G401.6 (cell line): ENCODE data around the gene ZDHHC9.

Experiments
- FAIRE-seq: peaks from 2 replicates; lab custom pipeline; 2012; peaks lifted over from hg19 to GRCh38; lab: Jason Lieb, UNC

Gene ZDHHC9

GRCh38 chrX:129818123-129818522, 25.6 kb downstream of the ZDHHC9 start:
- FAIRE-seq: no peak

DNA sequence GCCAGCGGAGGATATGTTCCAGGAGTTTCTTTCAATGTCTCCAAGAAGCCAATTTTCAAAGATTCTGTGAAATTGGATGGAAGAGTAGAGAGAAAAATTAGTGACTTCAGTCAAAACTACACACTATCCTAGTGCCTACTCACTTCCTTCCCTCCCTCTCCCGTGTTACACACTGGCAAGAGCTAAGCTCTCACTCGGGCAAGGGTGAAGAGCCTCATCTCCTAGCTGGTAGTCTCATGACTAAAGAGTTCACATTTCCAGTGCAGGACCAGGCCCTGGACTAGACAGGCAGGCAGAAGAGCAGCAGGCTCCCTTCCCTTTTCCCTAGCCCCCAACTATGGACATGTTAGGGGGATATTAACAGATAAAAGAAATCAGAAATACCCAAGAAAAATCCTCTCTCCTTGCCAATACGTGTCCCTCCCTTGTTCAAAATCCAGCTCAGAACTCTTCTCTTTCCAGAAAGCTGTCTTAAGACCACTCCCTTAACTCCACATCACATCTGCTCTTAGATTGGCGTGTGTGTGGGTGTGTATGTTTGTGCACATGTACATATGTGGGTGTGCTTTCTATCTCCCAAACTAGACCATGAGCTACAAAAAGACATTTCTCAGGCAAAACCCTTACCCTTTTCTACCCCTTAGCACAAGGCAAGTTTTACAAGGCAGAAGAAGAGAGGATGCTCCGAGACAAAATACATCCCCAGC, 29.9 kb downstream of the ZDHHC9 start:
- no peak for FAIRE-seq

DNA sequence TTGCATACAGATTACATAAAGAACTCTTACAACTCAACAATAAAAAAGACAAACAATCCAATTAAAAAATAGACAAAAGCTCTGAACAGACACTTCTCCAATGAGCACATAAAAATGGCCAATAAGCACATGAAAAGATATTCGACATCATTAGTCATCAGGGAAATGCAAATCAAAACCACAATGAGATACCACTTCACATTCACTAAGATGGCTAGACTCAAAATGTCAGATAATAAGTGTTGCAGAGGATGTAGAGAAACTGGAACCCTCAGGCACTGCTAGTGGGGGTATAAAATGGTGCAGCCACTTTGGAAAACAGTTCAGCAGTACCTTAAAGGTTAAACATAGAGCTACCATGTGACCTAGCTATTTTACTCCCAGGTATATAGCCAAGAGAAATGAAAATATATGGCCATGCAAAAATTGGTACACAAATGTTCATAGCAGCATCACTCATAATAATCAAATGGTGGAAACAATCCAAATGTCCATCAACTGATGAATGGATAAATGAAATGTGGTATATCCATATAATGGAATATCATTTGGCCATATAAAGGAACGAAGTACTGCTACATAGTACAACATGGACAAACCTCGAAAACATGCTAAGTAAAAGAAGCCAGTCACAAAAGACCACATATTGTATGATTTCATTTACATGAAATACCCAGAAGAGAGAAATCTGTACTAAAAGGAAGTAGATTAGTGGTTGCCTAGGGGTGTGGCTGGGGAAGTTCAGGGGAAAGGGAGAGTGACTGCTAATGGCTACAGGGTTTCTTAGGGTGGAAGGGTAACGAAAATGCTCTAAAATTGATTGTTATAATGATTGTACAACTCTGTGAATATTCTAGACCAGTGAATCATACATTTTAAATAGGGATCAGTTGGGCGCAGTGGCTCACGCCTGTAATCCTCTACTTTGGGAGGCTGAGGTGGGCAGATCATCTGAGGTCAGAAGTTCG, 34.6 kb downstream of the ZDHHC9 start:
- FAIRE-seq: no peak

- FAIRE-seq: no peak
Observed at GRCh38 chrX:129808158-129808828, 35.4 kb downstream of the ZDHHC9 start.

DNA sequence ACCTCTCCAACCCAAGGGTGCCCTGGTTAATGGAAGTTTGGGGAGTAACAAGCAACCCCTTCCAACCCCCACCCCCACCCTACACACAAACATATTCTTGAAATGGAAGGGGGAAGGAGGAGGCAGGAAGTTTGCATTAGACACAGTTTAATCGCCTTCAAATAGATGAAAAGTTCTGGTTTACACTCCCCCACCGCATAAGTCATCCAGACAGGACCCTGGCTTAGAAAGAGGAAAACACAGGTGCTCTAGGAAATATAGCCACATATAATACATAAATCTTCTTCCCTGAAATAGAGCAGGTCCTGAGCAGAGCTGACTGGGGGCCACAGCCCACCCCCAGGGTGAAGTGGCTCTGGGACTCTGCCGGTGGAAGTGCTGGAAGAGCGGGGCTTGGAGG, 38.9 kb downstream of the ZDHHC9 start:
- FAIRE-seq: no peak

DNA sequence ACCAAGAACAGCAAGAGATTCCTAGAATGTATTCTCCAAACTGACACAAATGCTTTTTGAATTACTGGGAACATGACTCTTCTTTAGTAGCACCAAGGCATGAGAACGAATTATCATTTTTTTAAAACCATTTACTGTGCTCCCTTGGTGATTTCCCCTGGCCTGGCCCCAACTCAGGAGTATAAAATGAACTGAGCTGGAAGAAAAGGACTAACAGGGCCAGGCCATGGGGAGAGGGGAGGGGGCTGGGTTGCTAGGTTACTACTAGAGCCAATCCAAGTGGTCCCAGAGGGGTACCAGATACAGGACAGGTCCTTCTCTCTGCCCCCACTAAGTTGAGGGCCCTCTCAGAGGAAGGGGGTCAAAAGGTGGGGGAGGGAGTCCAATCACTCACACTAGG, 40.8 kb downstream of the ZDHHC9 start:
- no peak for FAIRE-seq

DNA sequence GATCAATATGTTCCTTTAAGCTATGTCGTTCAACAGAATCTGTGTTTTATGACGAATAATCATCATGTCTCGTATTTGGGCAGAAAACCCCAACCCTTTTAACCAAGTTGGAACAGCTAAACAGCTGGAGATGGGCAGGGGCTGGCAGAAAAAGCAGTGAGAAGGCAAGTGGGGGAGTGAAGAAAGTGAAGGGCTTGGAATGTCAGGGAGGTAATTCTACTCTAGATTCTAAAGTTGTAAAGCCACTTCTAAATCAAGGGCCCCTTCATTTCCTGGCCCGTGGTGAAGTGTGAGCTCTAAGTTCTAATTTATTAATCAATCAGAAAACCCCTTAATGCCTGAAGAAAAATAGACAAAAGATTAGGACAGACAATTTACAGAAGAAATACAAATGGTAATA, 43.5 kb downstream of the ZDHHC9 start:
- no peak for FAIRE-seq

GRCh38 chrX:129798888-129799287, 44.8 kb downstream of the ZDHHC9 start:
- FAIRE-seq: no peak

- FAIRE-seq: no peak
Observed at GRCh38 chrX:129798456-129798855, 45.2 kb downstream of the ZDHHC9 start.

GRCh38 chrX:129797251-129797906, 46.3 kb downstream of the ZDHHC9 start:
- no peak for FAIRE-seq

GRCh38 chrX:129795584-129795983, 48.1 kb downstream of the ZDHHC9 start:
- no peak for FAIRE-seq

GRCh38 chrX:129793604-129794191, 50.0 kb downstream of the ZDHHC9 start:
- FAIRE-seq: no peak

GRCh38 chrX:129792586-129793291, 50.9 kb downstream of the ZDHHC9 start:
- no peak for FAIRE-seq

- FAIRE-seq: no peak
Observed at GRCh38 chrX:129791961-129792570, 51.6 kb downstream of the ZDHHC9 start.

GRCh38 chrX:129791336-129791735, 52.4 kb downstream of the ZDHHC9 start:
- FAIRE-seq: no peak

DNA sequence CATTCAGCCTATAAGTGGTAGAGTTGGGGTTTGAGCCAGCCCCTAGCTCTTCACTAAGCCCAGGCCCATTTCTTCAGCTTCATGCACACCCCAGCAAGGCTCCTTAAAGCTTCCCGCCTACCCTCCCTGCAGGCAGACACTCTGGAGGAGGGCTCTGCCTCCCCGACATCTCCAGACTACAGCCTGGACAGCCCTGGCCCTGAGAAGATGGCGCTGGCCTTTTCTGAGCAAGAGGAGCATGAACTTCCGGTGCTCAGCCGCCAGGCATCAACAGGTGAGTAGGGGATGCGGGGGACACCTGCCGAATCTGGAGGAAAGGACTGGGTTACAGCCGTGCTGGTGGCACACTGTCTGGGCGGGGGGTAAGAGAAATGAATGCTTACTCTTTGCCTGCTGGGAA, 52.9 kb downstream of the ZDHHC9 start:
- FAIRE-seq: no peak

DNA sequence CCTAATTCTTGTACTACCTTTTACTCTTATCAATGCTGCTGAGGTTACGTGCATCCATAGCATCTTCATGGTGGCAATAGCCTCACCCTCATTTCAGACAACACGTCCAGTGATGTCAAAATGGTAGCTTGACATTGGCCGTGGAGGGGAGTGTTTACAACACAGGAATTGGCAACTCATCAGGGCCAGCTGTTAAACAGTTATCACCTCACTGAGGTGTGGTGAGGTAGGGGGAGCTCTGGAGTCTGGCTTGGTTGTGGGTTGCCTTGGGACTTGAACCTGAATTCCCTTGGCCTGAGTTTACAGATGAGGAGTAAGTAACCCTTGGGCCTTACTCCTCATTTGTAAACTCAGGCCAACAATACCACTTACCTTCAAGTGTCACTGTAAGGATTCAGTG, 53.5 kb downstream of the ZDHHC9 start:
- no peak for FAIRE-seq

DNA sequence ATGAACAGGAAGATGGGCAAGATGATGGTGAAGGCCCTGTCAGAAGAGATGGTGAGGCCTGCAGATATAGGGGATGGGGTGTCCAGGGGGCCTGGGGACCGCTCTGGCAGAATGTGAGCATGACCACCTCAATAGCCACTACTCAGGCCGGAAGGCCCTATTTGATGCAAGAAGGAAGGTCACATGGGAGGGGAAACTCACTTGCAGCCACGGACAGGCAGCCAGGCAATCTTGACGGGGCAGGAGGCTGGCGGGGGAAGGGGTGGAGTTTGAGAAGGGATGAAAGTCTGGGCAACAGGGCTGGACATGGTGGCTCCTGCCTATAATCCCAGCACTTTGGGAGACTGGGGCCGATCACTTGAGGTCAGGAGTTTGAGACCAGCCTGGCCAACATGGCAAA, 55.2 kb downstream of the ZDHHC9 start:
- FAIRE-seq: no peak

GRCh38 chrX:129787336-129788055, 56.2 kb downstream of the ZDHHC9 start:
- no peak for FAIRE-seq

DNA sequence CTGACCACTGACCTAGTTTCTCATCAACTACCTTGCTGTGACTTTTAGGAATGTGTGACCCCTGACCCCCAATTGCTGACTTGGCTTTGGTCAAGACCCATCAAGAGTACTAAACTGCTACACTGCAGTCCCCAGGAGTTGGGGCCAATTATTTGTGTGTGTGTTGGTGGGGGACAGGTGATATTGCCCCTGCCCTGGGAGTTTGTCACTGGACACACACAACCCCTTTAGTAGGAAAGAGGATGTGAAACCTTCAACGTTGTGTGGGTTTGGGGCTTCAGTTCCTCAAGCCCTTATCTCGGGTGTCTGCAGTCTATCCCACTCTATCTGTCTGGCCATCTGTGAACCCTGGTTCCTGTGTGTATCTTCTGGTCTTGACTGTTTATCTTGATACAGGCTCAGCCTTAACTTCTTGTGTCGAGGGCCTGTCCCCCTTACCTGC, 57.5 kb downstream of the ZDHHC9 start:
- FAIRE-seq: no peak
